ENCODE measurements around the gene INPP4B.

Gene INPP4B

DNA sequence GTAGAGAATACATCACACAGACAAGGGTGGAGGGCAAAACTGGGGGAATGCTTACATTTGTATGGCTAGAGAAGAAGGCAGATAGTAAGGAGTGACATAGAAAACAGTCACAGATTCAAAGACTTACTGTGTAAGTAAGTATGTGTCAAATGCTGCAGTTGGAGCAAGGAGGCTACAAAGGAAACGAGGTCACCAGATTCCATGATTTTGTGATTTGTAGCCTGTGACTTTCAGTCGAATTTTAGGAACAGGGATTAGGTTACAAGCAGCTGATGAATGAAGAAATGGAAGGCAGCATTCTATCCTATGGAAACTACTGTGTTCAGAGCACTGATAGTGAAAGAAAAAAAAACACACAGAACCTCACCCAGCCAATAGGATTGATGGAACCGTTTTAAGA, 801.8 kb downstream of the INPP4B start:
- POLR2A ChIA-PET = no interaction called here

DNA sequence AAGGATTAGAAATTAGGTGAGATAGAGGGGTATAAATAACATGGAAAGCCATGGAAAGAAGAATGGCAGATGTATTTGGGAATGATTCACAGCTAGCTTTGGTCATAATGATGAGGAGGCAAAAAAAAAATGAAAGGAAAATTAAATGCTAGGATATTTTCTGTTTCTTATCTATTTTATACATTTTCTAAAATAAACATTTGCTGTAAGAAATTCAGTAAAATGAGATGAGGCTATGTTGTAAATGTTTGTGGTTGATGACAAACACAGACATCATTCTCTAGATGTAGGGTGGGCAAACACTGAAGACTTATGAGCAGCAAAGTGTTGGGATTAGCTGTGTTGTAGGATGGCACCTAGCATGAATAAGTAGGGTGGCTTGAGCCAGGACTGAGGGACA, 802.6 kb downstream of the INPP4B start:
- CTCF ChIA-PET = no interaction called here

More for the DNA sequence above, 801.8 kb downstream of the INPP4B start:
- CTCF ChIA-PET = no interaction called here
- no peak for DNase-seq (ENCODE audit: low read depth, low spot score)
- TF ChIP-seq, protein P1, sequence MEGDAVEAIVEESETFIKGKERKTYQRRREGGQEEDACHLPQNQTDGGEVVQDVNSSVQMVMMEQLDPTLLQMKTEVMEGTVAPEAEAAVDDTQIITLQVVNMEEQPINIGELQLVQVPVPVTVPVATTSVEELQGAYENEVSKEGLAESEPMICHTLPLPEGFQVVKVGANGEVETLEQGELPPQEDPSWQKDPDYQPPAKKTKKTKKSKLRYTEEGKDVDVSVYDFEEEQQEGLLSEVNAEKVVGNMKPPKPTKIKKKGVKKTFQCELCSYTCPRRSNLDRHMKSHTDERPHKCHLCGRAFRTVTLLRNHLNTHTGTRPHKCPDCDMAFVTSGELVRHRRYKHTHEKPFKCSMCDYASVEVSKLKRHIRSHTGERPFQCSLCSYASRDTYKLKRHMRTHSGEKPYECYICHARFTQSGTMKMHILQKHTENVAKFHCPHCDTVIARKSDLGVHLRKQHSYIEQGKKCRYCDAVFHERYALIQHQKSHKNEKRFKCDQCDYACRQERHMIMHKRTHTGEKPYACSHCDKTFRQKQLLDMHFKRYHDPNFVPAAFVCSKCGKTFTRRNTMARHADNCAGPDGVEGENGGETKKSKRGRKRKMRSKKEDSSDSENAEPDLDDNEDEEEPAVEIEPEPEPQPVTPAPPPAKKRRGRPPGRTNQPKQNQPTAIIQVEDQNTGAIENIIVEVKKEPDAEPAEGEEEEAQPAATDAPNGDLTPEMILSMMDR (IDR thresholded peaks at IDR 0.05; ENCODE audit: insufficient read depth, low read length, missing control alignments) = no peak
- no peak overlapping the region for H3K4me3 ChIP-seq (ENCODE audit: low read depth, low read length)

DNA sequence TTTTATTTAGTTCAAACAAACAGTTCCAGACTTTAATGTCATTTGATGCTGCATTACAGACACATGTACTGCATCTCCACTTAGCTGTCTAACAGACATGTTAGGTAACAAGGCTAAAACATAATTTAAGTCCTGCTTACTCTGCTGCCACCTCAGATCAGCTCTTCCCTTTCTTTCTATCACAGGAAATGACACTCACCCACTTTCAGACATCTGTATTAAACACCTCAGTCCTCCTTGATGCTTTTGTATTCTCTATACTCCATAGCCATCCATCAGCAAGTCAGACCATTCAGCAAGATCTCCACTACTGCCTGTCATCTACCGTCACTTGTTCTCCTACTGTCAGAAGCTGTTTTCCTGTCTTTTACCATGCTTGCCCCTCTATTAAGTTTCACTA, 804.3 kb downstream of the INPP4B start:
- no peak overlapping the region for H3K4me3 ChIP-seq (ENCODE audit: low read depth, low read length)
- ChIA-PET POLR2A (no interaction called here), CTCF (no interaction called here)
- TF ChIP-seq, protein P1 (IDR thresholded peaks at IDR 0.05; ENCODE audit: insufficient read depth, low read length, missing control alignments) = no peak
- no peak for DNase-seq (ENCODE audit: low read depth, low spot score)

More for the DNA sequence above, 802.6 kb downstream of the INPP4B start:
- TF ChIP-seq, protein P1 (IDR thresholded peaks at IDR 0.05; ENCODE audit: insufficient read depth, low read length, missing control alignments) = no peak
- no peak overlapping the region for H3K4me3 ChIP-seq (ENCODE audit: low read depth, low read length)
- POLR2A ChIA-PET = interaction anchor here (1.0 kb wide), 1 partner anchor 48 kb away, joined by 4 read pairs; no protein-coding TSS in a partner anchor
- DNase-seq (ENCODE audit: low read depth, low spot score) = no peak

DNA sequence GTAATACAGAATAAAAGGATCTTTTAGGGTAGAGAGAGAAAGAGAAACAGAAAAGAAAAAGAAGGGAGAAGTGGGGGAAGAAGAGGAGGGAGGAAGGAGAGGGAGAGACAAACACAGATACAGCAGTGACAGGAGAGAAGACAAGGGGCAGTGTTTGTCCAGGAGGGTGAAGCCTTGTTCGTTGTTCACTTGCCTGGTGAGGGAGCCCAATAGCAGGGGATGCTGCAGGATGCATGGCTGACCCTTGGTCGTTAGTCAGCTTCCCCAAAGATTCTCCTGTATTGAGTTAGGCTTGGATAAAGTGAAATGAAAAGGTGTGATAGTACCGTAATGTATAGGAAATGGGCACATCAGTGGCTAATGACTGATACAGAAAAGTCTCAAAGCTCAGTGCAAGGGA, 806.1 kb downstream of the INPP4B start:
- TF ChIP-seq, protein P1 (IDR thresholded peaks at IDR 0.05; ENCODE audit: insufficient read depth, low read length, missing control alignments) = no peak
- POLR2A ChIA-PET = no interaction called here

DNA sequence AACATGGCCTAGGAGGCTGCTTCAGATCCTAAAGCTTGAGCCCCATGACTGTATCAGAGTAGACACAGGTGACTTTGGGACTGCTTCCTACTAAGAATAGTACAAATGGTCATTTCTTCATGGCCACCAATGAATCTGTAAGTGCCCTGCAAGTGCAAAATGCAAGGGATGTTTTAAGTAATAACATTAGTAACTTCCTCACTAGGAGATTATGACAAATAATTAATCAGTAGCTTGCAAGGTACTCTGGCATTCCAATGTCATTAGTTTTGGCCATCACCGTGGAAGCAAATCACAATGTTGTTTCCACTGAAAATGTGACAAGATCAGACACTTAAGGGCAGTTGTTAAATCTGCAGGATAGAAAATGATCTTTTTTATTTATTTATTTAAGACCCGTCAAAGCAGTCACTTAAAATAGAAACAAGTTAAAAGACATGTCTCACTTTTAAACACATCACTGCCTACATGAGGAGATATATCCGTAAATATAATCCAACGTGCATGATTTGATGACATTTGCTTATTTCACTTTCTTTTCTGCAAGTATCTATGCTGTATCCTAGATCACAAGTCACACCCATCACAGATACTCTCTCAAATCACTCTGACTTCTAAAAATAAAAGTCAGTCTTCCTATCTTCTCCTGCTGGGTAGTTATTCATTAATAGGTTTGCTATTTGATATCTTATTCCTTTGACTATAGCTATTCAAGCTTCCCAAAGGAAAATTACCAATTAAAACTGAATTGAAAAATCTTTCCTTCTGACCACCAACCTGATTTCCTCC, 809.1 kb downstream of the INPP4B start:
- CTCF ChIA-PET = no interaction called here
- POLR2A ChIA-PET = interaction anchor here (0.5 kb wide), 1 partner anchor 325 kb away, joined by 3 read pairs; no protein-coding TSS in a partner anchor
- TF ChIP-seq, protein P1 (IDR thresholded peaks at IDR 0.05; ENCODE audit: insufficient read depth, low read length, missing control alignments) = no peak
- H3K4me3 ChIP-seq (ENCODE audit: low read depth, low read length) = no peak overlapping the region
- no peak for DNase-seq (ENCODE audit: low read depth, low spot score)

More for the DNA sequence above, 806.1 kb downstream of the INPP4B start:
- H3K4me3 ChIP-seq (ENCODE audit: low read depth, low read length) = no peak overlapping the region
- CTCF ChIA-PET = no interaction called here
- DNase-seq (ENCODE audit: low read depth, low spot score) = no peak

DNA sequence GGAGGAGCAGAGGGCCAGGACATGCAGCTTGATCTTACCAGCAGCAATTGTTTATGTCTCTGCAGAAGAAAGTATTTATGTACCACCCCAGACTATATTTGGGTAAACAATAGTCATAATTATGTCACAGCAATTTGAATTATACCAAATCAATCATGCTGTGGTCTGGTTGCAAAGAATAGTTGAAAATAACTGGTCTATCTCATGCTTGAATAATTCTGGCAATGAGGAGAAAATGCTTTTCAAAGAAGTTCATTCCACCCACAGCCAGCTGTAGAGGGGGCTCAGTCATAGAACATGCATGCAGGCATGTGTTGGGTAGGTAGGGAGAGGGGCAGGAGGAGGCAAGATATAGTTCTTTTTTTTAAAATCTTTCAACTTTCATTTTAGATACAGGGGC, 810.5 kb downstream of the INPP4B start:
- POLR2A ChIA-PET = interaction anchor here (0.6 kb wide), 1 partner anchor 16 kb away, joined by 3 read pairs; no protein-coding TSS in a partner anchor
- H3K4me3 ChIP-seq (ENCODE audit: low read depth, low read length) = no peak overlapping the region
- no peak for DNase-seq (ENCODE audit: low read depth, low spot score)
- TF ChIP-seq, protein P1 (IDR thresholded peaks at IDR 0.05; ENCODE audit: insufficient read depth, low read length, missing control alignments) = no peak
- CTCF ChIA-PET = interaction anchor here (0.8 kb wide), 1 partner anchor 689 kb away, joined by 3 read pairs; no protein-coding TSS in a partner anchor

All from AG04449 (cell line).